C4-2B (cell line): ENCODE data around the gene AFAP1L2.

ENCODE experiments used
- H3K27ac ChIP-seq: fragments of 450-650 bp; 2 replicates; pipeline ENCODE4 v1.5.1; 2017
- CTCF ChIP-seq: fragments of 450-650 bp; conservative IDR thresholded peaks from 2 replicates; pipeline ENCODE4 v1.5.1; 2017; ENCODE audit warnings: mild to moderate bottlenecking
- ZFX ChIP-seq: fragments of 450-650 bp; IDR thresholded peaks from 2 replicates; pipeline ENCODE4 v1.6.1; 2017

AFAP1L2 gene

GRCh38 chr10:114437473-114438292 is 33.4 kb upstream of the AFAP1L2 start:
- no peak overlapping the region for H3K27ac ChIP-seq
- TF ChIP-seq CTCF (peak; percentile 78), ZFX (no peak)

- no peak overlapping the region for H3K27ac ChIP-seq
- no peak for TF ChIP-seq ZFX
- TF ChIP-seq CTCF: no peak
These were observed 32.6 kb upstream of the AFAP1L2 start for GRCh38 chr10:114436941-114437340.

GRCh38 chr10:114432566-114433093 is 28.3 kb upstream of the AFAP1L2 start:
- H3K27ac ChIP-seq: no peak overlapping the region
- TF ChIP-seq ZFX: no peak
- TF ChIP-seq CTCF: no peak

- TF ChIP-seq CTCF (no peak), ZFX (no peak)
- H3K27ac ChIP-seq: no peak overlapping the region
These were observed 27.3 kb upstream of the AFAP1L2 start for GRCh38 chr10:114431414-114432135.

GRCh38 chr10:114430688-114431413 is 26.5 kb upstream of the AFAP1L2 start:
- H3K27ac ChIP-seq: no peak overlapping the region
- TF ChIP-seq CTCF: no peak
- TF ChIP-seq ZFX: no peak

GRCh38 chr10:114429581-114430335 is 25.5 kb upstream of the AFAP1L2 start:
- TF ChIP-seq ZFX: no peak
- no peak for TF ChIP-seq CTCF
- H3K27ac ChIP-seq: no peak overlapping the region
